ENCODE measurements around the gene AMIGO2.

The AMIGO2 gene

DNA sequence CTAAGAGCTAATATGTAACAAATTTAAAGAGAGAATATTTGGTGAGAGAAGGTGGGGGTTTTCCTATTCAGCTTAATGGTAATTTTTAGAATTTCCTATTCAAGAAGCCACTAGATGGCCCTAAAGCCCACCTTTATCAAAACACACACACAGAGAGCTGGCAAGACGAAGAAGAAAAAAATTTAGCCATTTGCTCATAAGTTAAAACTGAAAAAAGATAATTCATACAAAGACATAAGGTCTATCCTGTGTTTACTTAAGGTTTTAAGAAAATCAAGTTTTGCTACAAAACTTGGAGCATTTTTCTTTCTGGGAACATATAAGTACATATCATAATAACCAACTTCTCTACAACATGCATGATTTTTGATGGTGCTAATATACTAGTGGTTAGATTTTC lies 47.1 kb downstream of the AMIGO2 start:
- no peak for DNase-seq

DNA sequence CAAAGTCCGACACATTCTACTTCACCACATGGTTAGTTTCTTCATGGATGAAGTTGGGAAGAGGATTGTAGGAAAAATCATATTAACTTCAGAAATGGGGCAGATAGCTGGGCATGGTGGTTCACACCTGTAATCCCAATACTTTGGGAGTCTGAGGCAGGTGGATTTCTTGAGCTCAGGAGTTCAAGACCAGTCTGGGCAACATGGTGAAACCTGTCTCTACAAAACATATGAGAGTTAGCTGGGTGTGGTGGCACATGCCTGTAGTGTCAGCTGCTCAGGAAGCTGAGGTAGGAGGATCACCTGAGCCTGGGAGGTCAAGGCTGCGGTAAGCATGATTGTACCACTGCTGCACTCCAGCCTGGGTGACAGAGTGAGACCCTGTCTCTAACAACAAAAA lies 49.9 kb downstream of the AMIGO2 start:
- no peak for DNase-seq

DNA sequence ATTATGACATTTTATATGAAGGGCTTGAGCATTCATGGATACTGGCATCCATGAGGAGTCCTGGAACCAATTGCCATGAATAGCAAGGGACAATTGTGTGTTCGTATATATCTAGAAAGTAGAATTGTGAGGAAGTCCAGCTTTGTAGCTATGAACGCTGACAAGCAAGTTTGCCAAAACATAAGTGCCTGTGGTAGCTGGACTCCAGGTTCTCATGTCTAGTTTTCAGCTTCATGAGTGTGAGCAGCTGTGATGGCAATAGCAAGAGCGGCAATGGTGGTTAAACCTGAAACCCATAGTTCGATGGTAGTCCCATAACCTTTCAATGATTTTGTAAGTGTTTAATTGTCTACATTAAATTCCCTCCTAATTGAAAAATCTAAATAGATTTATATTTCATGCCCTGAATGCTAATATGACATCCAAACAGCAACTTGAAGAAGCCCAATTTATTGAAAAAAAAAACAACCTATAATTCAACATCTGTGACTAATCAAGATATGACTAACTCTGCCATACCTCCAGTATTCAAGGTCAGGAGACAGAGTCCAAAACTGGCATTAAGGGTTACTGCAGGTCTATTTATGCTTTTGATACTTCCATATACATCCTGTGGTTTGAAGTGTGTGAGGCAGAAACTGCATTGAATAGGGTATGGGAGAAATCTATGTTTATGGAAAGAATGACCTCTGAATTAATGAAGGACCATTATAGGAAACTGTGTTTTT lies 50.6 kb downstream of the AMIGO2 start:
- DNase-seq: no peak

DNA sequence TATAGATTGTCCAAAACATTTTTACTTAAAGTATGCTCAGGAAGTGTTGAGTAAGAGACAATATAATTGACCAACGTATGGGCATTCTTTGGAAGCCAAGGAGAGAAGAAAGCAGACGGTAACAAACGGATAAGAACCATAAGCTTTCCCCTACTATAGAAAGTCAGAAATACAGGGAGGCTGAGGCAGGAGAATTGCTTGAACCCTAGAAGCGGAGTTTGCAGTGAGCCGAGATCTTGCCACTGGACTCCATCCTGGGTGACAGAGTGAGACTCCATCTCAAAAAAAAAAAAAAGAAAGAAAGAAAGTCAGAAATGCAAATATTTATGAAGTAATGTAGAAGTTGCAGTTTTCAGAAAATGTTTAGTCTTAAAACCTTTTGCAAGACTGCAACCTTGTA lies 51.6 kb downstream of the AMIGO2 start:
- no peak for DNase-seq

All from NCI-H187 treated with DMSO at 0.1 percent for 48 hours (cell line).